Inflammatory macrophage treated with lipopolysaccharide for 4 hours (primary cell): ENCODE measurements around the gene RMDN3.

Experiments
- DNase-seq: peaks from one replicate; pipeline ENCODE4 v3.0.0-alpha.2; 2020

RMDN3 gene, protein sequence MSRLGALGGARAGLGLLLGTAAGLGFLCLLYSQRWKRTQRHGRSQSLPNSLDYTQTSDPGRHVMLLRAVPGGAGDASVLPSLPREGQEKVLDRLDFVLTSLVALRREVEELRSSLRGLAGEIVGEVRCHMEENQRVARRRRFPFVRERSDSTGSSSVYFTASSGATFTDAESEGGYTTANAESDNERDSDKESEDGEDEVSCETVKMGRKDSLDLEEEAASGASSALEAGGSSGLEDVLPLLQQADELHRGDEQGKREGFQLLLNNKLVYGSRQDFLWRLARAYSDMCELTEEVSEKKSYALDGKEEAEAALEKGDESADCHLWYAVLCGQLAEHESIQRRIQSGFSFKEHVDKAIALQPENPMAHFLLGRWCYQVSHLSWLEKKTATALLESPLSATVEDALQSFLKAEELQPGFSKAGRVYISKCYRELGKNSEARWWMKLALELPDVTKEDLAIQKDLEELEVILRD

DNA sequence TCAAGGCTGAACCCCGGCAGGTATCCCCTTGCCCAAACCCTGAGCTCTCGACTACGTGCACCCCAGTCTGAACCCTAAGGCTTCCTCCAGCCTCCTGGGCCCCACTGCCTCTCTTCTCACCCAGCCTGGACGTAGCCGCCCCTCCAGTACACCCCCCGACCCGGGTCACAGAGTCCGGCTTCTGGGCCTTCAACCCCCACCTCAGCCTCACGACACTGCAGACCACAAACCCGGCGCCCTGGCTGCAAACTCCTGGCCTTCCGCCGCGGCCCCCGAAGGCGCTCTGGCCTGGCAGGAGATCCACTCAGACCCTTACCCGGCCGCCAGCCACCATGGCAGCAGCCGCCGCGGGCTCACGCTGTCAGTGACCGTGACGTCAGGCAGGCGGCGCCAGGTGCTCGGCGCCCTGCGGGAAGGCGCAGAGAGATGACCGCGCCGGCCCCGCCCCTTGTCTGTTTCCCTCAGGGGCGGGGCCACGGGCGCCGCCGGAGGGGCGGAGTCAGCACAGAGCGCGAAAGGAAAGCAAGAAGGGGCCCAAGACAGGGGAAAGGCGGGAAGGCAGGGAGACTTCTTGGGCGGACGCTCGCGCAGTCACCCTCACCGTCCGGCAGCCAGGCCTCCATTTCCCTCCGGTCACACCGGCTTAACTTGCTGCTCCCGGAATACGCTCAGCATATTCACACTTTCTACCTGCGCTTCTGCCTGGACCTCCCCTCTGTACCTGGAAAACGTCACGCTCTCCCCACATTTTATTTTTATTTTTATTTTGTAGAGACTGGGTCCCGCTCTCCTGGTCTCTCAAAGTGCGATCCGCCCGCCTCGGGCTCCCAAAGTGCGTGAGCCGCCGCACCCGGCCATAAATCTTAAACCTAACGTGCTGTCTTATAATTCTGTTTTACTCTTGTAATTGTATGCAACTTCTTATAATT, at the start of gene RMDN3:
TSS of gene RMDN3 (minus strand) at position 372 of the 929 bp plus-strand sequence. CDS start 471 bp downstream, outside the sequence.
- peak; percentile 95 for DNase-seq

DNA sequence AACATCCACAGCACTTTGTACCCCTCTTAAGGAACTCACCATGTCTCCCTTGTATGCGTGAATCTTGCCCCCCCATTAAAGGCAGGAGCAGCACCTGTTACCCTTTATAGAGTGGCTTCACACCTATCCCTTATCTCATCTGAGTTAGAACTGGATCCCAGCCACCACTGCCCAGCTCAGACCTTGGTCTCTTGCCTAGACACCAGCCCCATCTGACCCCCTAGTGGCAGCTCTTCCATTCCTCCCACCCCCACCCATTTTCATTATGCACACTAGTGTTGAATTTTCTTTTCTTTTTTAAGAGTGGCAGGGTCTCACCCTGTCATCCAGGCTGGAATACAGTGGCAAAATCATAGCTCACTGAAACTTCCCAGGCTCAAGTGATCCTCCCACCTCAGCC, 48.6 kb upstream of the RMDN3 start:
- DNase-seq, result no peak

DNA sequence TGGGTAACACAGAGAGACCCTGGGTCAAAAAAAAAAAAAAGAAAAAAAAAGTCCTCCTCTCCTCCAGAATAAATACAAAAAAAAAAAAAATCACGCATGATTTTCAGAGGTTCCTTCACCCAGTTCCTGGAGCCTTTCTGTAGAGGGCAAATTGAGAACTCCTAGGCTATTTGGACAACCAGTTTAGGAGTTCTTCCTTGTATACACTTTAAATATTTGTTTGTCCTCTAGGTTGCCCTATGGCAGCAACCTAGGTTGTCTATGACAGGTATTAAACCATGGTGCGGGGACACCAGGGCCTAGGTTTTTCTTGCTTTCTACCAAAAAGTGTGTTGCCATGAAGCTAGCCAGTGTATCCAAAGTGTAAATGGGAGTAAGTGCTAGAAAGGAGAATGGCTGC, 48.0 kb upstream of the RMDN3 start:
- DNase-seq, result no peak

DNA sequence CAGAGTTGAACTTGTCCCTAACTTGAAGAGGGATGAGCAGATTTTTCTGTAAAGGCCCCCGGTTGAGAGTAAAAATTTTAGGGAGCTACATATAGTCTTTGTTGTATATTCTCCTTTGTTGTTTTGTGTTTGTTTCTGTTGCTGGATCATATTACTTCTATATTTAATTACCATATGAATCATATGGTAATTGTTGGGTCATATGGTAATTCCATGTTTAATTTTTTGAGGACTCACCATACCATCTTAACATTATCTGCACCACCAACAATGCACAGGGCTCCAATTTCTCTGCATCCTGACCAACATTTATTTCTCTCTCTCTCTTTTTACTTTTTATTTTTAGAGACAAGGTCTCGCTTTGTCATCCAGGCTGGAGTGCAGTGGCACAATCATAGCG, 44.5 kb upstream of the RMDN3 start:
- DNase-seq, result no peak

DNA sequence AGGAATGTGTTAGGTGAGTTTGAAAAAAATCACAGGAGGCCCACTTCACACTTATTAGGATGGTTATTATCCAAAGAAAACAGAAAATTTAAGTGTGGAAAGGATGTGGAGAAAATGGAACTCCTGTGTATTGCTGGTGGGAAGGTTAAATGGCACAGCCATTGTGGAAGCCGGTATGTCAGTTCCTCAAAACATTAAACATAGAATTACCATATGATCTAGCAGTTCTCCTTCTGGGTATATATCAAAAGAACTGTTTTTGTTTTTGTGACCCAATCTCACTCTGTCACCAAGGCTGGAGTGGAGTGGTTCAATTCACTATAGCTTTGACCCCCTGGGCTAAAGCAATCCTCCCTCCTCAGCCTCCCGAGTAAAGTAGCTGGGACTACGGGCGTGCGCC, 41.5 kb upstream of the RMDN3 start:
- peak; percentile 49 for DNase-seq

DNA sequence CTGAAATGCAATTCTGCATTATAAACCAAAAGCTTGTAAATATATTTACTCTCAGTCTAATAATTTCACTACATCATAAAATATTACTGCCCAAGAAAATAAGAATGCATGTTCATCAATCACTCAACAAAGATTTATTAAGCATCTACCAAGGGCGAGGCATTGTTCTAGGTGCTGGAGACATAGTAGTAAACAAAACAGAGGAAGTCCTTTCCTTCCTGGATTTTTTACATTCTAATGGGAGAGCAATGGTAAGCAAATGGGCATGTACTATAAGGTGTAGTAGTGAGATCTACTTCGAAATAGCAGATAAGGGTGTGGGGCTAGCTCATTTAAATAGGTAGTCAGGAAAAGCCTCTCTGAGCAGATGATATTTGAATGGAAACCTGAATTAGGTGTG, 41.0 kb upstream of the RMDN3 start:
- no peak for DNase-seq

DNA sequence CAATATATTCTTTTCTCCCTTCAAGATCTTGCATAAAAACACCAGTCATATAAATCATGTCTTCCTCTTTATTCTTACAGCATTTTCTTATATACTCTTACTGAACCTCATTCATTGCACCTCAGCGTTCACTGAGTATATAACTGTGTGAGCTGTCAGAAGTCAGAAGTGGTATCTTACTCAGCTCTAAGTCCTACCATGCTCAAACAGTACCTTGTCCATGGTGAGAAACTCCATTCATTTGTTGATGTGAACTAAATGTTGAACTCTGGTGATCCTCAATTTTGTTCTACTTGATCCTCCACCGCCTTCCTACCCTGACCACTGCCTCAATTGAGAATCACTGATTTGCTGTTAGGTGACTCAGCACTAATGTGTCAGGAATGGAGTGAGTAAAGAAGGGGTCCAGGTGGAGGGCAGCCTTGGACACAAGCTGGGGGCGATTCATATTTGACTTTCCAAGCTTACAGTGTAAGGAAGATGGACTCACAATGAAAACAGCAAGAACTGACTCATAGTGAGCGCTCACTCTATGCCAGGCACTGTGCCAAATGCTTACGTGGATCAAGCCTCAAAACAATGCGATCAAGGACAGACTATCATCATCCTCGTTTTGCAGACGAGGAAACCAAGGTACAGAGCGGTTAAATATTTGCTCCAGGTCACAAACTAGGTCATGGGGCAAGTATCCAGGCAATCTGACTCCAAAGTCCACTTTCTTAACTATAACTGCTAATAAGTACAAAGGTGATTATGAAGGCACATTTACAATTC, 38.3 kb upstream of the RMDN3 start:
- DNase-seq, result peak; percentile 31

DNA sequence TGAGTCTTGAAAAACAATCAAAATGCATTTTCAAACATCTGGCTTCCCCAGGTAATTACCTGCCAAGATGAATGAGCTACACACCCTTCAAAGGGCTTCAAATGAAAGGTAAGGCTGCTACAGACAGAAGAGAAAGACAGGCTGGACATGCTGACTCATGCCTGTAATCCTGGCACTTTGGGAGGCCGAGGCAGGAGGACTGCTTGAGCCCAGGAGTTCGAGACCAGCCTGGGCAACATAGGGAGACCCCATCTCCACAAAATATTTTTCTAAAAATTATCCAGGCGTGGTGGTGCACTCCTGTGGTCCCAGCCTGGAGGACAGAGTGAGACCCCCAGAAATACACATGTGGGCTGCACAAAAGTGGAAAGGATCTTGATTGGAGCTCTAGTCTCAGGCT, 37.3 kb upstream of the RMDN3 start:
- DNase-seq, result no peak

DNA sequence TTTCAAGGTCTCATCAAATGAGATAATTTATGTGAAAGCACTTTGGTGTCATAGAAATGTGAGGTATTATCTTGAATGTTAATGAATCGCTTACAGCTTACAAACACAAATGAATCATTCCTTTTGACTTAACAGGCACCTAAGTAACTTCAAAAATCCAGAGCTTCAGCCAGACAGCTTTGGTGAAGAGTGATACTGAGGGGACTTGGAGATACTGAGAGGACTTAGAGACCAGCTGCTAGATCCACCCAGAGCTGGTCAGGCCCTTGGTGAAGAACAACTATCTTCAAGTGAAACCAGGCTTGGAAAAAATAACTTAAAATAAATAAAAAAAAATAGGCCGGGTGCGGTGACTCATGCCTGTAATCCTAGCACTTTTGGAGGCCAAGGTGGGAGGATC, 35.7 kb upstream of the RMDN3 start:
- DNase-seq, result no peak

DNA sequence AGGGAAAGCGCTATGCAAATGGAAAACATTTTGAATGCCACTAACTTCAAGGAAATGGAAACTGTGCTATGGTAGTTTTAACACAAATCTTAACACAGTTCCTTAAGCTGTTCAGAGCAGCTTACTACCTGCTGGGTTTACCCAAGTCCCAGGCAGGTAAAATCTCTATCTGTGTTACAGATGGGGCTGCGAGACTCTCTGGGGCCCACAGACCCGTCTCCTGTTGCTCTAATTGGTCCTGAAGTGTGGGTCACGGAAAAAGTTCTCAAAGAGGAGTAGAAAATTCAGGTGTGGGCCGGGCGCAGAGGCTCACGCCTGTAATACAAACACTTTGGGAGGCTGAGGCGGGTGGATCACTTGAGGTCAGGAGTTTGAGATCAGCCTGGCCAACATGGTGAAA, 34.9 kb upstream of the RMDN3 start:
- DNase-seq, result no peak

DNA sequence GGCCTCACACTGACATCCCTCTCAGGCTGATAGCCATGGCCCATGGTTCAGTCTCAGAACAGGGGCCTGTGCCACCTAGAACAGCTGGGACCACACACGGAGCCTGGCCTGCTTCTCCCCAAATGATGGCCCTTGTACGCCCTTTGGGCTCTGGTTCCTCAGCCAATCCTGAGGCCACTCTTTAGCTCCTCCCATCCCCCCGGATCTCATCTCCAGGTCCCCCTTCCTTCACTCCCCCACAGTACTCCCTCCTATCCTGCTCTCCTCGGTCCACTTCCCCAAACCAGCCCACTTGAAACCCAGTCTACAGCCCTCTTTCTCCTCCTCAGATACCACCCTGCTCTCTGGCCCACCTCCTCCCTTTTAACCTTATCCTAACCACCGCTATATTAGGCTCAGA, 34.1 kb upstream of the RMDN3 start:
- no peak for DNase-seq

DNA sequence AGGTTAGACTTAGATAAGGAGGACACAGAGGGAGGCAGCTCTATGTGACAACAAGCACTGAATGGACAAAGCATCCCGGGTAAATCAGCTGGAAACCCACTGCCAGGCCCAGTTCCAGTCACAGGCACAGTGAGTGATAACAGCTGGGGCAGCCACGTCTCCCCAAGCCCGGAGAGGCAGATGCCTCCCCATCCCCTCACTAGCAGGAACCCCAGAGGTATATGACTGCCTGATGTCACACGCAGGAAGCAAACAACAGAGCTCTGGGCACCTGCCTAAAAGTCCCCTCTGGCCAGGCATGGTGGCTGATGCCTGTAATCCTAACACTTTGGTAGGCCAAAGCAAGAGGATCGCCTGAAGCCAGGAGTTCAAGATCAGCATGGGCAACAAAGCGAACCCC, 32.9 kb upstream of the RMDN3 start:
- no peak for DNase-seq

DNA sequence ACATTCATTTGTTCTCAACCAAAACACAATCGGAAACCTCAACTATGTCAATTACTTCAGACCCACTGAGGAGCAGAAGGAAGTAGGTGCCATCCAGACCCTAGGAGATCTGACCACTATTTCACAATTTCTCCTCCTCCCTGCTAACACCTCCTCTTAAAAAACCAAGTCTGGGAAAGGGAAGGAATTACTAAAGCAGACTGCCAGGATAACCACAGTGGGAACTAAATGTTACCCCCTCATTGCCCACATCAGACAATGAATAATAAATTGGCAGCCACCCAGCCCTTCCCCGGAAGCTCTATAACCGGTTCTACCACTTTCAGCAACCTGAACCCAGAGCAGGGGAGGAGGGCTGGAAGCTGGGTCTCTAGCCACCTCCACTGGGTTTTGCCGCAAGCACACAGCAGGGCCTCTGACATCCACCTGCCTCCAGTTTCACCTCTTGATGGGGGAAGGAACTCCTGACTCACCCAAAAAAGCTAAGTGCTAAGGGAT, 32.3 kb upstream of the RMDN3 start:
- peak; percentile 32 for DNase-seq

DNA sequence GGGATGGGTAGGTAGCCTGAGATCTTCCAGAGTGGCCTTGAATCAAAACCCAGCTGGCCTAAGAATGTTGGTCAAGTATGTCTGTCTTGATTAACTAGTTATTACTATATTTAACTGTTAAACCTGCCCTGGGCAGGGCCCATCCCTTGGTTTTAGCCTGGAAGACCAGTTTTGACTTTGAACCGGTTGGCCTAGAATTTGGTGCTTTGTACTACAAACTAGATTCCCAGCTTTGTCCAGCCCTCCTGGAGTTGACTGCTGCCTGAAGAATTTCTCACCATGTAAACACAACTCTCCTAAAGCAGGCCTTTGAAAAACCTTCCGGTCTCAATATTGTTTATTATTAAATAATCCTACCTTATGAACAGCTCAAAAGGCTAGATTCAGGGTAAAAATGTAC, 30.8 kb upstream of the RMDN3 start:
- no peak for DNase-seq

DNA sequence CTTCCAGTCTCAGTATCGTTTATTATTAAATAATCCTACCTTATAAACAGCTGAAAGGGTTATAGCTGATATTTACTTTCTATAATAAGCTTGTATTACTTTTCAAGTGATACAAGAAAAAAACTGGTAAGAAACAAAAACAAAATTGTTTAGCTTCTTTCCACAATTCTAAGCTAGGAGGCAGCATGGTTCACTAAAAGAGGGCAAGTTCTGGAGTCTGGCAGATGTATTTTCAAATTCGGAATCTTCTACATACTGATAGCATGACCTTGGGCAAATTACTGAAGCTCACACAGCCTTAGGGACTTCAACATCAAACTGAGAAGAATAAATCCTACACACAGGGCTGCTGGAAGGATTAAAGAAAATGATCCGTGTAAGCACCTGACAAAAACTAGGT, 30.1 kb upstream of the RMDN3 start:
- no peak for DNase-seq

DNA sequence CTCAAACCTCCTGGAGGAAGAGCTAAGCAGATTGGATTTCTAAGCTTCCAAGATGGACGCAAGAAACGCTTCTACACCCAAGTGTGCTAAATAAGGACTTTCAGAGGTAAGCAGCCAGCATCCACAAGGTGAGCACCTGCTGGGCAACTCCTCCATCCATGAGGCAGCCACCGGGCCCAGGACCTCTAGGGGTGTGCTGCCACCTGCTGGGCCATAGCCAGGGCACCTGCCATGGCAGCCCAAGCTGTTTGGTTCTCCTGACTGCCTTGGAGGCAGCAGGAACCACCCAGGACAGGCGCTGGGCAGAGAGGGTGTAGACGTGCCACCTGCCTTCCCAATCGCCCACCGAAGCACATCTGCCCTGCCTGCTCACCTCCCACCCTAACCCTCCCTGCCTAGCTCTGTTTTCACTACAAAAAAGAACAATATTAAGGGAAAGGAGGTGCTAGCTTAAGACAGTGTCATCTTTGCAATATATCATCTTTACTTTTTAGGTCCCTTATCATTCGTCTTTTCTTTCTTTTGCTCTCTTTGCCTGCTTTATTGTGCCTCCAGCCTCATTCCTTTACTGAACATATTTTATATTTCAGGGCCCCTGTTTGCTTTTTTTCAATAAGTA, 27.7 kb upstream of the RMDN3 start:
- DNase-seq, result peak; percentile 62

DNA sequence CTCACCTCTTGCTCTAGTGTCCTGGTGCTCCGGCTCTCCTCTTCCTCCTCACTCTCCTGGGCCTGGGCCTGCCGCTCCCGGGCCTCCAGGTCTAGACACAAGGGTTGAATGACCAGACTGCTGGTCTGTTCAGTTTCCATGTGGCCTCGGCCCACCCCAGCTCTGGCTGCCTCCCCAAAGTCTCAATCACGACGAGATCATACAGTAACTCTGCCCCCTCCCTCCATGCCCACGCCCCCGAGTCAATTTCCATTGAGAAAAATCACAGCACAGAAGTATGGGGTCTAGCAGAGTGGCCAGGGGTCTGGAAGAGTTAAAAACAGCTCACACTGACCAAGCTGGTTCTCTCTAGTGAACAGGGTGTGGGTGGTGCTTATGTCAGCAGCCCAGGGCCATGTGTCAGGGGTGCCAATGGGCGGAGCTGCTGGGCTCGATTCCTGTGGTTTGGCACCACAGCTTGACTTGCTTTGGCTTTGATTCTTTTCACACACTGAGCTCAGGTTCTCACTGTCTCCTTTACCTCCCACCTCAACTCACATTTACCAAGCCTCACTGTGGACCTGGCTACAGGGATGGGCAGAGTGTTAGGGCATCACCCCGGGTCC, 21.6 kb upstream of the RMDN3 start:
- DNase-seq, result peak; percentile 71

DNA sequence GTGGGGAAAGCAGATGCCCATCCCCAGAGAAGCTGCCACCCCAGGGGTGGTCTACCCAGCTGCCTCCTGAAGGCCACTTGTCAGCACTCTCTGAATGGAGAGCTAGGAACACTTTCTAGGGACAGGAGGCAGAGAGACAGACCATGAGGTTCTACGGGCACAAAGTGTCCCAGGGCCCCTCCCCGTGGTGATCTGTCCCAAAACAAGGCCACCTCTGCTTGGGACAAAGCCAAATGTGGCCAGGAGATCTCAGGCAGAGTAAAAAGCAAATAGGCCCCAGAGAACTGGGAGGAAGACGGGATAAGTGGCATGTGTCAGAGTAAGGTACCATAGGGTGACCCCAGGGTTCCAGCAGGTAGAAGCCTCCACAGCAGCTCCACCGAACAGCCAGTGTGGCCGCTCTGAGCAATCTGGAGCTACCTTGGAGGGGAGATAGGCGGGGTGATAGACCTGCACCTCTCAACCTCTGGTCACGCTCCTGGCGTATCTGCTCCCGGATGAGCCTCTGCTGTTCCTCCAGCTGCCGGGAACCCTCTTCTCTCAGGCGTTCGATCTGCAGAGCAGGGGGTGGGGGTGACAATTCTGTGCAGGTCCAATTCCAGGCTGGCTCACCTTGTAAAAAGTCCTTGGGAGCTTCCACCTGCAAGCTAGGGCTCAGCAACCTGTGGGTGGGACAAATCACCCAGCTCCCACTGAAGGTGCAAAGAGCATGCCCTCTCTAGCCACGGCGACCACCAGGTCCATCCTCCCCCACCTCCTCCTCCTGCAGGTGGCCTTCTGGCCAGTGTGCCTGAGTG, 20.9 kb upstream of the RMDN3 start:
- no peak for DNase-seq

DNA sequence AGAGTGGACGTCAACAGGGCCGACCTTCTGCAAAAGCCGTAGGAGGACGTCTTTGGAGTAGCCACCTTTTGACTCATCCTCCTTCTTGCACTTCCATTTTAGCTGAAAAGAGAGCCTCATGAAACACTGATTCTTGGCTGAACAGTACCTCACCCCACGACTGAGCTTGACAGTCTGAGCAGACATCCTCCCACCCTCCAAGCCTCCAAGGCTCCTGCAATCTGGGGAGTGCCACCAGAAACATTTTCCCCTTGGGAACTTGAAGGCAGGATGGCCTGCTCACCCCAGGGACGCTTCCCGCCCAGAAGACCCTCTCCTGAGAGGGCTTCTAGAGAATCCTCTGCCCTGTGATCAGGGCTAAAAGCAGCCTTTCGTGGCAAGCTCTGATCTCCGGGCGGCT, 20.0 kb upstream of the RMDN3 start:
- DNase-seq, result no peak

DNA sequence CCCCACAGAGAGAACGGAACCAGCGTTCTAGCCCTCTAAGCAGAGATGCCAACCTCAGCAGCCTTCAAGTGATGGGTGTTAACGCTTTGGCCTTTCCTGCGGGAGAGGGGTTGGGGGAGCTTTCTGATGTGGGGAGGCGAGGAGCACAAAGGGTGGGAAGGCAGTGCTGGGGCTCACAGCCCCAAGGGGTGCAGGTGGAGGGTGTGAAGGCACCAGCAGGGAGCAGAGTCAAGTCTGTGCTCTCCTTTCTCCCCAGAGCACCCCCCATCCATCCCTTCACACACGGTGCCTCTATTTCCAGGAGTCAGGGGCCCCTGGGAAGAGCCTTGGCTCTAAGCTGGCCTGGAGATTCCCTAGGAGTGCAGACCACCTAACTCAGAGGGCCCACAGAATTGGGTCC, 18.8 kb upstream of the RMDN3 start:
- no peak for DNase-seq

DNA sequence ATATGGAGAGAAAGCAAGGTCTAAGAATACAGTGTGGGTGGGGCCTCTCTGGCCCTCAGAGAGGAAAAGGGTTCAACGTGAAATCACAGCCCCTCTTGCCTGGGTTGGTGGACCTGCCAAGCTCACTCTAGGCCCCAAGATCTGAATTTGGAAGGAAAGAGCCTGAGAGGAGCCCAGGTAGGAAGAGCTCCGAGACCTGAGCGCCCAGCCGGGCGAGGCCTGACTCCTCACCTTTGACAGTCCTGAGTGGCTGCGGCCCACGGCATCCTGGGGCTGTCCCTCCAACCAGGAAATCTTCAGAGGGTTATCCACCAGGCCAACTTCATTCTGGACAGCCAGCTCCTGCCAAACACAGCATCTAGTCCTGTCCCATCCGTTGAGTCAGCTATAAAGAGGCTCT, 18.4 kb upstream of the RMDN3 start:
- DNase-seq, result no peak
